SK-N-MC (cell line): ENCODE measurements around the gene RBMS1.

Experiments used
- EZH2 ChIP-seq: fragments of 200-600 bp; sonication (generic); IDR thresholded peaks from one replicate; pipeline ENCODE4 v1.6.1; 2017; ENCODE audit warnings: antibody characterized with exemption
- FOXP2 ChIP-seq: optimal IDR thresholded peaks from 2 replicates; pipeline ENCODE3; 2011; ENCODE audit warnings: mild to moderate bottlenecking, moderate library complexity; ENCODE audit not compliant: insufficient read depth; ENCODE audit errors: extremely low read length, control extremely low read depth
- POLR2AphosphoS5 ChIP-seq: IDR thresholded peaks from 2 replicates; pipeline ENCODE4 v1.6.1; 2012; ENCODE audit warnings: mild to moderate bottlenecking, low read depth, low read length, borderline replicate concordance

- TF ChIP-seq EZH2 (no peak), POLR2AphosphoS5 (no peak), FOXP2 (no peak)
Observed at GRCh38 chr2:160375802-160376469, 117.7 kb downstream of the RBMS1 start.
